ENCODE measurements around the gene MATK.
A peak's percentile ranks its signal among the peaks of the same experiment; 100 is the strongest.

The MATK gene, protein sequence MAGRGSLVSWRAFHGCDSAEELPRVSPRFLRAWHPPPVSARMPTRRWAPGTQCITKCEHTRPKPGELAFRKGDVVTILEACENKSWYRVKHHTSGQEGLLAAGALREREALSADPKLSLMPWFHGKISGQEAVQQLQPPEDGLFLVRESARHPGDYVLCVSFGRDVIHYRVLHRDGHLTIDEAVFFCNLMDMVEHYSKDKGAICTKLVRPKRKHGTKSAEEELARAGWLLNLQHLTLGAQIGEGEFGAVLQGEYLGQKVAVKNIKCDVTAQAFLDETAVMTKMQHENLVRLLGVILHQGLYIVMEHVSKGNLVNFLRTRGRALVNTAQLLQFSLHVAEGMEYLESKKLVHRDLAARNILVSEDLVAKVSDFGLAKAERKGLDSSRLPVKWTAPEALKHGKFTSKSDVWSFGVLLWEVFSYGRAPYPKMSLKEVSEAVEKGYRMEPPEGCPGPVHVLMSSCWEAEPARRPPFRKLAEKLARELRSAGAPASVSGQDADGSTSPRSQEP
- total RNA-seq, result 38.0 to 75.4 (median 60.0) reads per million in 3 donors

DNA sequence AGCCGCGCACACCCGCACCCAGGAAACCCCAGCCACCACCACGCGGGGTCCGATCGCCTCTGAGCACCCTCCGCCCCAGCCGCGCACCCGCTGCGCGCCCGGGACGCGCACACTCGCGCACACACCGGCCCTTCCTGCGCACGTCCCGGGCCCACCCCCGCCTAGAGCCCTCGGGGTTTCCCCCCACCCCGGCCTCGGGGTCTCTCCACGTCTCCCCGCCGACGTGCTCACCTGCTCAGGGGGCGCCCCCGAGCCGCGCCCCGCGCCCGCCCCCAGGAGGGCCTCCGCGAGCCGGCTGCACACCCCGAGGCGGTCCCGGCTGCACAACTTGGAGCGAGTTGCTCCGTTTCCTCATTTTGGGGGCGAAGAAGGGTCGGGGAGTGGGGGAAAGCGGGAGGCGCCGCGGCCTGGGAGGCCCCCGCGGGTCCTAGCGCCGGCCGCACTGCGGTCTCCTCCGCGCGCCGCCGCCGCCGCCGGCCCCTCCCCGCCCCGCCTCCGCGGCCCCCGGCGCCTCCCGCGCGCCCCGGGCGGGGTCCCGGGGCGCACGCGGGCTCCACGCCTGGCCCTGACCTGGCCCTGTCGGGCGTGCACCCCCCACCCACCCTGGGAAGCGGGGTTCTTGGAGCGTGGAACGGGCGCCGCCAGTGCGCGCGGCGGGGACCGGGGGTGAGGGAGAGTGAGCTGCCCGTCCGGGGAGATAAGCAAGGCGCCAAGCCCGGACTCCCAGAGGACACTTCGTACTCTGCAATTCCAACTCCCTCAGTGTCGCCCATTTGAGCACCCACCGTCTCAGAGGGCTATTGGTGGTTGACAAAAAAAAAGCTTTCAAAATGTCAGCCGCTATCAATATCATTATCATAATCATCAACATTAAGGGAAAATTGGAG, at the start of gene MATK:
Gene MATK (minus strand): TSS at position 444 of the 887 bp plus-strand sequence. CDS start 1,246 bp downstream, outside the sequence.
- Histone ChIP-seq H3K36me3 (ENCODE audit: control insufficient read depth, insufficient read depth, low read length) (no peaks in the 10 kb centered on the region), H3K27ac (ENCODE audit: insufficient read depth, low read length, poor library complexity, severe bottlenecking) (no peak within 1 kb of the TSS), H3K27me3 (replicated peaks; ENCODE audit: control insufficient read depth, insufficient read depth, low read length, poor library complexity, severe bottlenecking) (no peaks in the 10 kb centered on the region), H3K4me1 (ENCODE audit: control insufficient read depth, insufficient read depth, low read length, poor library complexity, severe bottlenecking) (peaks cover 8% of the 10 kb centered on the region), H3K4me3 (ENCODE audit: insufficient read depth, low read depth, low read length, poor library complexity, severe bottlenecking) (peak within 1 kb of the TSS; percentile 64), H3K9me3 (ENCODE audit: control insufficient read depth, low read length) (peaks cover 10% of the 10 kb centered on the region)
- DNase-seq, result no peak

DNA sequence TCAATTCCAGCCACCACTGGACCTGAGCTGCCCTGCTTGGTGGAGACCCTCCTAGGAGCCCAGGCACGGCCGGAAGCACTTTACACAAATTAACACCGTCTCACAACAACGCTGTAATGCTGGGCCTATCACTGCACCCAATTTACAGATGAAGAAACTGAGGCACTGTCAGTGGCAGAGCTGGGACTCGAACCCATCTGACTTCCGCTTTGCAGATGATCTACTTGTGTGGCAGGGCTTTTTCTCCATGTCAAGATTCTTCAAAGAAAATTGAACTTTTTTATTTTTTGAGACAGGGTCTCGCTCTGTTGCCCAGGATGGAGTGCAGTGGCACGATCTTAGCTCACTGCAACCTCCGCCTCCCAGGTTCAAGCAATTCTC, 48.9 kb upstream of the MATK start:
- Histone ChIP-seq H3K36me3 (ENCODE audit: control insufficient read depth, insufficient read depth, low read length) (no peaks in the 10 kb centered on the region), H3K27me3 (replicated peaks; ENCODE audit: control insufficient read depth, insufficient read depth, low read length, poor library complexity, severe bottlenecking) (no peaks in the 10 kb centered on the region), H3K9me3 (ENCODE audit: control insufficient read depth, low read length) (no peaks in the 10 kb centered on the region), H3K4me1 (ENCODE audit: control insufficient read depth, insufficient read depth, low read length, poor library complexity, severe bottlenecking) (no peaks in the 10 kb centered on the region), H3K27ac (ENCODE audit: insufficient read depth, low read length, poor library complexity, severe bottlenecking) (no peak overlapping the region), H3K4me3 (ENCODE audit: insufficient read depth, low read depth, low read length, poor library complexity, severe bottlenecking) (no peak overlapping the region)
- no peak for DNase-seq

DNA sequence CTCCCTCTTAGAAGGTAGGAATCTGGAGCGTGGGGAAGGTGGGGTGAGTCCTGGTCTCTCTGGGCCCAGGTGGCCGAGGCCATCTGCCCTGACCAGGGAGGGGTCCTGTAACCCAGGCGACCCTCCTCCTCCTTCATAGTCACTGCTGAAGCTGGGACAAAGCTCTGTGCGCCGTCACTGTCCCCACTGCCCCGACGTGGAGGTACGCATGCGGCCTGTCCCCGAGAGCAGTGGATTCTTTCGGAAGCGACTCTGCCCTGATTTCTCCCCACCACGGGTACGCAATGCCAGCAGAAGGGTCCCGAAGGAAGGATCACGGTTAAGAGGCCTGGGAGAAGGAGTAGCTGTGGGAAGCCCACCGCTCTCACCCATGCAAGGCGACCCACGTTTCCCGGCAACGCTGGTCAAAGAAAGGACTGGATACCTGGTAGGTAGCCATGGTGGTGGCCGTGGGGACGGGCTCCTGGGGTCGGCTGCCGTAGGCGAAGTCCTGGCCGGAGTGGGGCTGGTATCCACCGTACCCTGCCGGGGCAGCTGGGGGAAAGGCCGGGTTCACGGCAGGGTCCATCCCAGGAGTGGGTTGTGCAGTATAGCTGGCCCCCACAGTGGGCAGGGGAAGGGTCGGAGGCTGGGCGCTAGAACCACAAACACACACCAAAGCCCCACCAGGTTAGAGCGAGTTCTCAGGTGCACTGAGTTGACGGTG, 48.3 kb upstream of the MATK start:
- H3K9me3 ChIP-seq (ENCODE audit: control insufficient read depth, low read length), result no peaks in the 10 kb centered on the region
- DNase-seq, result no peak
- no peaks in the 10 kb centered on the region for H3K36me3 ChIP-seq (ENCODE audit: control insufficient read depth, insufficient read depth, low read length)
- H3K27ac ChIP-seq (ENCODE audit: insufficient read depth, low read length, poor library complexity, severe bottlenecking), result no peak overlapping the region
- no peaks in the 10 kb centered on the region for H3K4me1 ChIP-seq (ENCODE audit: control insufficient read depth, insufficient read depth, low read length, poor library complexity, severe bottlenecking)
- no peaks in the 10 kb centered on the region for H3K27me3 ChIP-seq (replicated peaks; ENCODE audit: control insufficient read depth, insufficient read depth, low read length, poor library complexity, severe bottlenecking)
- H3K4me3 ChIP-seq (ENCODE audit: insufficient read depth, low read depth, low read length, poor library complexity, severe bottlenecking), result no peak overlapping the region

DNA sequence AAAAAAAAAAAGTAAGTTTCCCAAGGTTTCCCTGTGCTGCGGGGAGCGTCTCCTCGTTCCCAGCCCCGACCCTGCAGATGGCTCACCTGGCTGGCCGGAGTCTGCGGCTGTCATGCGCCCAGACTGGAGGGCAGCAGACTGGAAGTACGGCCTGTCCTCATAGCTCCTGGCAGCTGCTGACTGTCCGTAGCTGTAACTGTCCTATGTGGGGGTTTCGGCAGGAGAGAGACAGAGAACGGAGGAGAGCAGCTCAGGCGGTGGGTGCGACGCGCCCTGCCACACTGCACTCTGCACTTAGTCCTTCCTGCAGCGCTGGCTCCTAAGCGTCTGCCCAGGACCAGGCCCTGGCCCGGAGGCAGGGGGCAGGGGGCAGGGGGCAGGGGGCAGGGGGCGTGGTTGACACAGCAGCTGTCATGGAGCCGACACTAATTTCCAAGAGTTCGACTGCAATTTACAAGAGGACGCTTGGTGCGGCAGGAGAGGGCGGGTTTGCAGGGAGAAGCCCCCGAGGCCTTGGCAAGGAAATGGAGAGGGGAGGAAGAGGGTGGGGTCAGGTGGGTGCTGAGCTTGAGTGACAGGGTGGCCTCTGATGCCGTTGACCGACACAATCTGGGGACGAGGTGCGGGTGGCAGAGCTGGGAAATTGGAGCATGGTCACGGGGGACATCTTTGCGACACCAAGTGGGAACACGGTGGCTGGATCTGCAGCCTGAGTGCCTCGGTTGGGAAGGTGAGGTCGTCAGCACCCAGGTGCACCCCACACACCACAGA, 47.6 kb upstream of the MATK start:
- no peak overlapping the region for H3K4me3 ChIP-seq (ENCODE audit: insufficient read depth, low read depth, low read length, poor library complexity, severe bottlenecking)
- H3K9me3 ChIP-seq (ENCODE audit: control insufficient read depth, low read length), result no peaks in the 10 kb centered on the region
- H3K4me1 ChIP-seq (ENCODE audit: control insufficient read depth, insufficient read depth, low read length, poor library complexity, severe bottlenecking), result no peaks in the 10 kb centered on the region
- no peak for DNase-seq
- H3K27ac ChIP-seq (ENCODE audit: insufficient read depth, low read length, poor library complexity, severe bottlenecking), result no peak overlapping the region
- H3K27me3 ChIP-seq (replicated peaks; ENCODE audit: control insufficient read depth, insufficient read depth, low read length, poor library complexity, severe bottlenecking), result no peaks in the 10 kb centered on the region
- H3K36me3 ChIP-seq (ENCODE audit: control insufficient read depth, insufficient read depth, low read length), result no peaks in the 10 kb centered on the region

DNA sequence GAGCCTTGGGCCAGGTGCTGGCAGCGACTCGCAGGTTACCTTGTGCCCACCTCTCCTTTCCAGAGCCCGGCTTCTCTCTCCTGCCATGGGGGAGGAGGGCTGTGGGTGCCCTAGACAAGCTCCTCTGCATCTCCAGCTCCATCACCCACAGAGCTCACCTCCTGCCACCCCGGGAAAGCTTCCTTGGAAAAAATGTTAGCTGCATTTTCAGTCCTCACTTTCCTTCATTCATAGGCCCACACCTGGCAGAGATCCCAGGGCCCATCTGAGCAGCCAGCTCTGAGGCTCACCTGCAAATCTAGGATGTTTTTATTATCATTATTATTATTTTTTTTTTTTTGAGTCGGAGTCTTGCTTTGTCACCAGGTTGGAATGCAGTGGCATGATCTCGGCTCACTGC, 45.8 kb upstream of the MATK start:
- DNase-seq, result no peak
- H3K4me1 ChIP-seq (ENCODE audit: control insufficient read depth, insufficient read depth, low read length, poor library complexity, severe bottlenecking), result no peaks in the 10 kb centered on the region
- H3K9me3 ChIP-seq (ENCODE audit: control insufficient read depth, low read length), result no peaks in the 10 kb centered on the region
- no peaks in the 10 kb centered on the region for H3K36me3 ChIP-seq (ENCODE audit: control insufficient read depth, insufficient read depth, low read length)
- no peaks in the 10 kb centered on the region for H3K27me3 ChIP-seq (replicated peaks; ENCODE audit: control insufficient read depth, insufficient read depth, low read length, poor library complexity, severe bottlenecking)
- no peak overlapping the region for H3K4me3 ChIP-seq (ENCODE audit: insufficient read depth, low read depth, low read length, poor library complexity, severe bottlenecking)
- no peak overlapping the region for H3K27ac ChIP-seq (ENCODE audit: insufficient read depth, low read length, poor library complexity, severe bottlenecking)

DNA sequence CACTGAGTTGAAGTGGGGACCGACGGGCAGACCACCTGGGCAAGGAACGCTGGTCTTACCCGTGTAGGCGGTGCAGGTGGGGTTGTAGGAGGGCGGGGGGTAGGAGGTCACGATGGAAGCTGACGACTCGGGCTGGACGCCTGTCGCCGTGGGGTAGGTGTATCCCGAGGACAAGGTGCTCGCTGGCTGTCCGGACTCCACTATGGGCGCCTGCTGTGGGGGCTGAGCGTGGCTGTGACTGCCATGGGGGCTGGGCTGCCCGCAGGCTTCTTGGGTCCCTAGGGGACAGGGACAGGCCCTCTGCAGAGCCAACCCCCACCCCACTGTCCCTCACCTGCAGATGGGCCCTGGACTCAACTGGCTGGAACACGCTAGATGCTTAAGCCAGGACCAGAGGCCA, 45.4 kb upstream of the MATK start:
- no peak for DNase-seq
- H3K4me1 ChIP-seq (ENCODE audit: control insufficient read depth, insufficient read depth, low read length, poor library complexity, severe bottlenecking), result no peaks in the 10 kb centered on the region

DNA sequence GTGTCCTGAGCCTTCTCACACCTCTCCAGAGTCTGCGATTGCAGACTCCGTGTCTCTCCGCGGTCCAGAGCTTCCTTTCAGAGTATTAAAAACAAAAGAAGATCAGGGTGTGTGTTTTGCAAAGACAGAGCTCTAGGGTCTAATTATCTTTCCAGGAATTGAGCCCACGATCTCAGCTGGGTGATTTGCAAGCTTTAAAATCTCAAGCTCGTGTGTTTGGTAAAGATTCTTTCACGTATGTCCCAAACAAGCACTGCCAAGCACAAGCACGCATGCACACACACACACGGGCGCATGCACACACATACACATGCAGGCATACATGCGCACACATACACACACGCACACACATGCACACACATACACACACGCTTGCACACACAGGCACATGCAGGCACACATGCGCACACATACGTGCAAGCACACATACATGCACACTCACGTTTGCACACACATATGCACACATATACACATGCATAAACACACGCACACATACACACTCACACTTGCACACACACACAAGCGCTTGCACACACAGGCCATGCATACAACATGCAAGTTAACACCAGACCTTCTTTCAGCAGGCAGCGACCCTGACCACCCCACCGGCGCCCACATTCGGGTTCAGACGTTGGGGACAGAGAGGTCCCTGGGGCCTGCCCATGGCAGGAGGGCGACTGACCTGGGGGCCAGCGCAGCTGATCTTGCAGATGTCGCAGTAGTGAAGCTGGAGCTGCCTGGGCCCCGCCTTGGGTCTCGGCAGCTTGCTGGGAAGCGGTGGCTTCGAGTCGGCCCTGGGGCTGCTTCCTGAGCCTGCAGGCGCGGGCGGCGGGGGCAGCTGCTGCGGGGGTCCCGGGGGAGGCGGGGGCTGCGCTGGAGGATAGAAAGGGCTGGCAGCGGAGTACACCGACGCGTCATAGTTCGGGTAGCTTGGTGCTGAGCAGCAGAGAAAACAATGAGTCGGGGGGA, 44.7 kb upstream of the MATK start:
- no peaks in the 10 kb centered on the region for H3K4me1 ChIP-seq (ENCODE audit: control insufficient read depth, insufficient read depth, low read length, poor library complexity, severe bottlenecking)
- no peaks in the 10 kb centered on the region for H3K9me3 ChIP-seq (ENCODE audit: control insufficient read depth, low read length)
- H3K27me3 ChIP-seq (replicated peaks; ENCODE audit: control insufficient read depth, insufficient read depth, low read length, poor library complexity, severe bottlenecking), result no peaks in the 10 kb centered on the region
- no peak for DNase-seq
- H3K36me3 ChIP-seq (ENCODE audit: control insufficient read depth, insufficient read depth, low read length), result no peaks in the 10 kb centered on the region
- no peak overlapping the region for H3K4me3 ChIP-seq (ENCODE audit: insufficient read depth, low read depth, low read length, poor library complexity, severe bottlenecking)
- no peak overlapping the region for H3K27ac ChIP-seq (ENCODE audit: insufficient read depth, low read length, poor library complexity, severe bottlenecking)

More for the DNA sequence above, 45.4 kb upstream of the MATK start:
- no peaks in the 10 kb centered on the region for H3K36me3 ChIP-seq (ENCODE audit: control insufficient read depth, insufficient read depth, low read length)
- no peaks in the 10 kb centered on the region for H3K27me3 ChIP-seq (replicated peaks; ENCODE audit: control insufficient read depth, insufficient read depth, low read length, poor library complexity, severe bottlenecking)
- no peaks in the 10 kb centered on the region for H3K9me3 ChIP-seq (ENCODE audit: control insufficient read depth, low read length)
- H3K27ac ChIP-seq (ENCODE audit: insufficient read depth, low read length, poor library complexity, severe bottlenecking), result no peak overlapping the region
- H3K4me3 ChIP-seq (ENCODE audit: insufficient read depth, low read depth, low read length, poor library complexity, severe bottlenecking), result no peak overlapping the region

DNA sequence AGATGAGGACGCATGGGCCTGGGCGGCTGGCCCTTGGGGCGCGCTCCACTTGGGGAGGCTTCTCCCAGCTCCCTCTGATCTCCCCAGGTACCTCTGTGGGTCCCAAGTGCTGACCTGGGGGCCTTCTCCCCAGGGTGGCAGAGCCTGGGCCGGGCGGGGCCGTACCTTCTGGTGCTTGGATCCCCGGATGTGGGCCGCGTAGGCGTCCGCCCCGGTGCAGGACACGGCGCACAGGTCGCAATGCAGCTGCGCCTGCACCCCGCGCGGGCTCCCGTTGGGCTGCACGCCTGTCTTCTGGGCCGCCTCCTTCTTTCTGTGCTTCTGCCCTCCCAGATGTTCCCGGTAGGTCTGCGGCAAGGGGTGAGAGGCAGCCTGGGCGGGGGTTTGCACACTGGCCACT, 41.1 kb upstream of the MATK start:
- Histone ChIP-seq H3K4me1 (ENCODE audit: control insufficient read depth, insufficient read depth, low read length, poor library complexity, severe bottlenecking) (peaks cover under 1% of the 10 kb centered on the region), H3K27me3 (replicated peaks; ENCODE audit: control insufficient read depth, insufficient read depth, low read length, poor library complexity, severe bottlenecking) (no peaks in the 10 kb centered on the region), H3K4me3 (ENCODE audit: insufficient read depth, low read depth, low read length, poor library complexity, severe bottlenecking) (no peak overlapping the region), H3K9me3 (ENCODE audit: control insufficient read depth, low read length) (no peaks in the 10 kb centered on the region), H3K36me3 (ENCODE audit: control insufficient read depth, insufficient read depth, low read length) (no peaks in the 10 kb centered on the region), H3K27ac (ENCODE audit: insufficient read depth, low read length, poor library complexity, severe bottlenecking) (no peak overlapping the region)
- no peak for DNase-seq
